ENCODE data around the gene TMEM156.

DNA sequence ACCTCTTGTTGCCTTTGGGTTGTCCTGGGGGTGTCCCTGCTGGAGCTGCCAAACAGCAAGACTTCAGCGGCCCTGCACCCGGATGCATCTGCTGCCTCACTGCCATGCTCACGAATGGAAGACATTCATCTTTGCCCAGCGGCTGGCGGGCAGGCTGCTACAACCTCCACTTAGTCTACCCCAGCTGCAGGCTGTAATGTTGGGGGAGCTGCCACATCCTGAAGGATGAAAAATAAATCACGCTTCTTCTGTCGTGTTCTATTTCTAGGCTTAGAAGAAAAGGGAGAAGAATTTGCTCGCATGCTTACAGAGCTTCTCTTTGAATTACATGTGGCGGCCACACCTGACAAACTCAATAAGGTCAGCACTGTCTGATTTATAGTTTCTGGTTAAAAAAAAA is 103.2 kb downstream of the TMEM156 start:
- no peak for TF ChIP-seq FOS (IDR thresholded peaks at IDR 0.05; ENCODE audit: low read depth, low read length)
- no peak for TF ChIP-seq CTCF (conservative IDR thresholded peaks at IDR 0.05; ENCODE audit: low read depth, low read length)
- TF ChIP-seq, protein P1, sequence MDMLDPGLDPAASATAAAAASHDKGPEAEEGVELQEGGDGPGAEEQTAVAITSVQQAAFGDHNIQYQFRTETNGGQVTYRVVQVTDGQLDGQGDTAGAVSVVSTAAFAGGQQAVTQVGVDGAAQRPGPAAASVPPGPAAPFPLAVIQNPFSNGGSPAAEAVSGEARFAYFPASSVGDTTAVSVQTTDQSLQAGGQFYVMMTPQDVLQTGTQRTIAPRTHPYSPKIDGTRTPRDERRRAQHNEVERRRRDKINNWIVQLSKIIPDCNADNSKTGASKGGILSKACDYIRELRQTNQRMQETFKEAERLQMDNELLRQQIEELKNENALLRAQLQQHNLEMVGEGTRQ (IDR thresholded peaks at IDR 0.05; ENCODE audit: low read depth, low read length), result no peak
- no peak for TF ChIP-seq POLR2A (IDR thresholded peaks at IDR 0.05; ENCODE audit: low read depth, low read length)
- TF ChIP-seq RAD21 (IDR thresholded peaks at IDR 0.05; ENCODE audit: low read length), result no peak

Measured in IMR-90 (cell line).